AG20443 (cell line): ENCODE data around the gene MAPK4.

Source experiments
- DNase-seq: peaks from one replicate; pipeline ENCODE4 v3.0.0; 2012; ENCODE audit warnings: low spot score, mixed read lengths

Gene MAPK4

GRCh38 chr18:50721451-50722120 is 161.7 kb downstream of the MAPK4 start:
- no peak for DNase-seq

GRCh38 chr18:50722311-50722710 is 162.4 kb downstream of the MAPK4 start:
- DNase-seq = no peak

- DNase-seq = no peak
Measured at GRCh38 chr18:50724751-50725151, 164.9 kb downstream of the MAPK4 start.

GRCh38 chr18:50726960-50727589 is 167.2 kb downstream of the MAPK4 start:
- no peak for DNase-seq

GRCh38 chr18:50727721-50728471 is 168.0 kb downstream of the MAPK4 start:
- DNase-seq = no peak

GRCh38 chr18:50729376-50729775 is 169.5 kb downstream of the MAPK4 start:
- no peak for DNase-seq

GRCh38 chr18:50729986-50730385 is 170.1 kb downstream of the MAPK4 start:
- DNase-seq = no peak

GRCh38 chr18:50734342-50734741 is 174.5 kb downstream of the MAPK4 start:
- DNase-seq = no peak

GRCh38 chr18:50734886-50735285 is 175.0 kb downstream of the MAPK4 start:
- no peak for DNase-seq

GRCh38 chr18:50737127-50737526 is 177.2 kb downstream of the MAPK4 start:
- DNase-seq = no peak

GRCh38 chr18:50738098-50738757 is 178.3 kb downstream of the MAPK4 start:
- DNase-seq = no peak

GRCh38 chr18:50742952-50743351 is 183.1 kb downstream of the MAPK4 start:
- DNase-seq = no peak

GRCh38 chr18:50744253-50744652 is 184.4 kb downstream of the MAPK4 start:
- no peak for DNase-seq

GRCh38 chr18:50745945-50746344 is 186.1 kb downstream of the MAPK4 start:
- DNase-seq = no peak

GRCh38 chr18:50747849-50748242 is 188.0 kb downstream of the MAPK4 start:
- DNase-seq = no peak

GRCh38 chr18:50748243-50749229 is 188.6 kb downstream of the MAPK4 start:
- no peak for DNase-seq

- no peak for DNase-seq
Measured at GRCh38 chr18:50749421-50749820, 189.5 kb downstream of the MAPK4 start.

GRCh38 chr18:50749945-50750344 is 190.1 kb downstream of the MAPK4 start:
- DNase-seq = no peak

GRCh38 chr18:50750546-50750945 is 190.7 kb downstream of the MAPK4 start:
- DNase-seq = no peak

- no peak for DNase-seq
Measured at GRCh38 chr18:50751490-50751889, 191.6 kb downstream of the MAPK4 start.

GRCh38 chr18:50751947-50752346 is 192.1 kb downstream of the MAPK4 start:
- DNase-seq = no peak
